H9 (cell line): ENCODE data around the gene INVS. TPM values are rescaled to one million over a fixed set of nuclear protein-coding genes. Genes with fewer than 3 reads are reported as not detected.
"Not testable (repeated sequence)": the region's sequence is repeated elsewhere in the genome, so short reads cannot be mapped to it uniquely, and the experiment has no call there.

Source experiments
- DNase-seq: peaks from one replicate; pipeline ENCODE4 v3.0.0-alpha.2; 2017
- H2AFZ ChIP-seq: one replicate; pipeline ENCODE4 v1.6.1; 2013; ENCODE audit warnings: mild to moderate bottlenecking, low read length, control low read depth, moderate library complexity
- H2AK5ac ChIP-seq: 2 replicates; pipeline ENCODE4 v1.6.1; 2013; ENCODE audit warnings: low read length, control low read depth, mixed read lengths; ENCODE audit not compliant: insufficient read length
- H2BK120ac ChIP-seq: one replicate; pipeline ENCODE4 v1.6.1; 2013; ENCODE audit warnings: low read depth, mild to moderate bottlenecking, low read length, control low read depth, inconsistent platforms; ENCODE audit not compliant: poor library complexity, severe bottlenecking
- H2BK12ac ChIP-seq: 2 replicates; pipeline ENCODE4 v1.6.1; 2013; ENCODE audit warnings: low read length, control low read depth, mixed read lengths, low read depth; ENCODE audit not compliant: insufficient read length
- H2BK15ac ChIP-seq: 2 replicates; pipeline ENCODE4 v1.6.1; 2013; ENCODE audit warnings: low read depth, low read length, control low read depth
- H2BK20ac ChIP-seq: one replicate; pipeline ENCODE4 v1.6.1; 2013; ENCODE audit warnings: low read depth, mild to moderate bottlenecking, low read length, control low read depth, inconsistent platforms; ENCODE audit not compliant: poor library complexity, severe bottlenecking
- H2BK5ac ChIP-seq: 2 replicates; pipeline ENCODE4 v1.6.1; 2013; ENCODE audit warnings: low read length, control low read depth, mixed read lengths; ENCODE audit not compliant: insufficient read length
- H3K14ac ChIP-seq: 2 replicates; pipeline ENCODE4 v1.6.1; 2013; ENCODE audit warnings: low read length, control low read depth; ENCODE audit not compliant: insufficient read depth
- H3K18ac ChIP-seq: 2 replicates; pipeline ENCODE4 v1.6.1; 2013; ENCODE audit warnings: low read depth, mild to moderate bottlenecking, mixed read lengths, low read length, control low read depth; ENCODE audit not compliant: insufficient read length
- H3K23ac ChIP-seq: 2 replicates; pipeline ENCODE4 v1.6.1; 2013; ENCODE audit warnings: low read length, control low read depth, mixed read lengths, low read depth; ENCODE audit not compliant: insufficient read length
- H3K23me2 ChIP-seq: 2 replicates; pipeline ENCODE4 v1.6.1; 2013; ENCODE audit warnings: low read depth, mild to moderate bottlenecking, mixed read lengths, low read length, control low read depth; ENCODE audit not compliant: insufficient read length, poor library complexity, severe bottlenecking
- H3K27ac ChIP-seq: 2 replicates; pipeline ENCODE4 v1.5.1; 2013; ENCODE audit warnings: low read length, control low read depth, mixed read lengths, low read depth; ENCODE audit not compliant: insufficient read length
- H3K27me3 ChIP-seq: 2 replicates; pipeline ENCODE4 v1.6.1; 2013; ENCODE audit warnings: low read length, control low read depth, inconsistent platforms; ENCODE audit not compliant: insufficient read depth
- H3K4ac ChIP-seq: 2 replicates; pipeline ENCODE4 v1.6.1; 2013; ENCODE audit warnings: low read depth, mild to moderate bottlenecking, control low read depth, inconsistent platforms, low read length, moderate library complexity
- H3K4me1 ChIP-seq: 2 replicates; pipeline ENCODE4 v1.6.1; 2013; ENCODE audit warnings: low read length, control low read depth, inconsistent platforms; ENCODE audit not compliant: insufficient read depth
- H3K4me2 ChIP-seq: 2 replicates; pipeline ENCODE4 v1.6.1; 2013; ENCODE audit warnings: low read length, control low read depth, mixed read lengths; ENCODE audit not compliant: insufficient read length, insufficient read depth
- H3K56ac ChIP-seq: 2 replicates; pipeline ENCODE4 v1.6.1; 2013; ENCODE audit warnings: low read depth, mild to moderate bottlenecking, mixed read lengths, low read length, control low read depth; ENCODE audit not compliant: insufficient read length
- H3K79me1 ChIP-seq: 2 replicates; pipeline ENCODE4 v1.6.1; 2013; ENCODE audit warnings: low read depth, mild to moderate bottlenecking, moderate library complexity, low read length, control low read depth, inconsistent platforms; ENCODE audit not compliant: insufficient read depth, poor library complexity, severe bottlenecking
- H3K79me2 ChIP-seq: 2 replicates; pipeline ENCODE4 v1.6.1; 2013; ENCODE audit warnings: low read length, control low read depth, inconsistent platforms; ENCODE audit not compliant: insufficient read depth
- H3K9ac ChIP-seq: 2 replicates; pipeline ENCODE4 v1.6.1; 2013; ENCODE audit warnings: low read length, control low read depth, mixed read lengths; ENCODE audit not compliant: insufficient read length; ENCODE audit errors: extremely low read depth
- H3K9me3 ChIP-seq: one replicate; pipeline ENCODE4 v1.6.1; 2013; ENCODE audit warnings: low read depth, low read length, inconsistent platforms; ENCODE audit not compliant: control insufficient read depth
- H3T11ph ChIP-seq: one replicate; pipeline ENCODE4 v1.6.1; 2013; ENCODE audit warnings: mild to moderate bottlenecking, low read length, control low read depth, inconsistent platforms
- H4K20me1 ChIP-seq: one replicate; pipeline ENCODE4 v1.6.1; 2013; ENCODE audit not compliant: control insufficient read depth, insufficient read length, insufficient read depth
- H4K5ac ChIP-seq: 2 replicates; pipeline ENCODE4 v1.6.1; 2013; ENCODE audit warnings: low read depth, mild to moderate bottlenecking, mixed read lengths, low read length, control low read depth; ENCODE audit not compliant: insufficient read length
- H4K8ac ChIP-seq: replicated peaks from 2 replicates; pipeline ENCODE4 v1.6.1; 2013; ENCODE audit warnings: low read length, control low read depth, mixed read lengths, low read depth; ENCODE audit not compliant: insufficient read length
- H4K91ac ChIP-seq: 2 replicates; pipeline ENCODE4 v1.6.1; 2013; ENCODE audit warnings: low read depth, mild to moderate bottlenecking, moderate library complexity, mixed read lengths, low read length, control low read depth; ENCODE audit not compliant: insufficient read length
- H3K27ac Mint-ChIP-seq, 3 experiments: 2 replicates in 2 of 3; 3 replicates in 1 of 3; pipeline ENCODE4 v1.8.0; 2020 to 2021; ENCODE audit warnings: mixed read lengths in 3 of 3, mild to moderate bottlenecking in 1 of 3, moderate library complexity in 1 of 3
- H3K27me3 Mint-ChIP-seq: 2 replicates; pipeline ENCODE4 v1.8.0; 2021; ENCODE audit warnings: low read depth, mild to moderate bottlenecking, moderate library complexity, mixed read lengths
- H3K36me3 Mint-ChIP-seq, 3 experiments: 2 replicates in 2 of 3; 3 replicates in 1 of 3; pipeline ENCODE4 v1.8.0; 2020 to 2021; ENCODE audit warnings: low read depth in 3 of 3, mixed read lengths in 3 of 3; ENCODE audit not compliant: insufficient read depth in 1 of 3
- H3K4me1 Mint-ChIP-seq, 2 experiments: 2 replicates each; pipeline ENCODE4 v1.8.0; 2020; ENCODE audit warnings: mixed read lengths in 2 of 2
- H3K4me3 Mint-ChIP-seq, 2 experiments: 2 replicates in 1 of 2; 3 replicates in 1 of 2; pipeline ENCODE4 v1.8.0; 2020 to 2021; ENCODE audit warnings: mild to moderate bottlenecking in 2 of 2, mixed read lengths in 2 of 2, moderate library complexity in 1 of 2
- H3K9me3 Mint-ChIP-seq, 2 experiments: 2 replicates in 1 of 2; 3 replicates in 1 of 2; pipeline ENCODE4 v1.8.0; 2020; ENCODE audit warnings: mild to moderate bottlenecking in 2 of 2, mixed read lengths in 2 of 2, moderate library complexity in 1 of 2
- WGBS: extraction: QIAGEN DNeasy Blood & Tissue Kit; methylation state at CpG from one replicate; pipeline ENCODE4 v1.1.7; 2013; ENCODE audit warnings: missing lambda C conversion rate, low lambda C conversion rate, mixed read lengths; ENCODE audit not compliant: insufficient read length; ENCODE audit errors: extremely low coverage; 5-methylcytosine and 5-hydroxymethylcytosine counted together
- total RNA-seq: library from RNA; stranded (reverse); gene quantifications from 2 replicates; pipeline ENCODE4 v1.2.1, GENCODE V29; 2021

INVS gene
- total RNA-seq, 1 experiment from 2014 or later, result 7.5 TPM

GRCh38 chr9:100141862-100142261 is 42.8 kb downstream of the INVS start:
- H3K79me2 ChIP-seq, result peaks cover 15% of the 10 kb centered on the region; the same call in 1 of the 2 replicates
- not testable (repeated sequence) for DNase-seq, H3K79me1 ChIP-seq

GRCh38 chr9:100145167-100145934 is 46.3 kb downstream of the INVS start:
- H3K27ac ChIP-seq, result peak overlapping the region; percentile 52

More at GRCh38 chr9:100141862-100142261, 42.8 kb downstream of the INVS start:
- no CpG with 5 or more reads among the region's 9 CpGs for WGBS
- H3K56ac ChIP-seq, H3K27ac ChIP-seq, H3K4me3 Mint-ChIP-seq, H2AK5ac ChIP-seq, H4K20me1 ChIP-seq, H2BK12ac ChIP-seq, H3K14ac ChIP-seq, H3K9me3 ChIP-seq, H3K23ac ChIP-seq, H3K23me2 ChIP-seq, H3T11ph ChIP-seq, H3K4me1 Mint-ChIP-seq, H4K8ac ChIP-seq, H4K91ac ChIP-seq, H3K4me1 ChIP-seq, H3K18ac ChIP-seq, H3K27me3 ChIP-seq, H3K4ac ChIP-seq, H3K27ac Mint-ChIP-seq, H3K27me3 Mint-ChIP-seq, H2BK15ac ChIP-seq, H2BK5ac ChIP-seq, H2AFZ ChIP-seq, H2BK20ac ChIP-seq, H3K9me3 Mint-ChIP-seq, H4K5ac ChIP-seq, H2BK120ac ChIP-seq: not testable (repeated sequence)
- Histone ChIP-seq H3K4me2 (peak overlapping the region; percentile 88), H3K9ac (peak overlapping the region; percentile 10)
- H3K36me3 Mint-ChIP-seq, result peaks cover 10 to 15% (median 12%) of the 10 kb centered on the region in 3 experiments

More at GRCh38 chr9:100145167-100145934, 46.3 kb downstream of the INVS start:
- not testable (repeated sequence) for H2BK120ac ChIP-seq, H3K79me1 ChIP-seq, H4K8ac ChIP-seq, H3K18ac ChIP-seq, H2BK12ac ChIP-seq, H2BK20ac ChIP-seq, H2BK5ac ChIP-seq, H4K20me1 ChIP-seq, H4K5ac ChIP-seq, H4K91ac ChIP-seq, H3K27me3 Mint-ChIP-seq, H3K9me3 Mint-ChIP-seq, H3K14ac ChIP-seq, H3K56ac ChIP-seq, H3K9me3 ChIP-seq, H3K4me1 ChIP-seq, H2BK15ac ChIP-seq, H2AK5ac ChIP-seq, H3K36me3 Mint-ChIP-seq, H3K27me3 ChIP-seq, H3K4me3 Mint-ChIP-seq, DNase-seq, H3K23ac ChIP-seq, H3K4ac ChIP-seq, H2AFZ ChIP-seq, H3T11ph ChIP-seq, H3K23me2 ChIP-seq
- peak overlapping the region; percentile 95 to 98 (median 96) for H3K27ac Mint-ChIP-seq
- Histone ChIP-seq H3K4me2 (peak overlapping the region; percentile 88), H3K79me2 (peaks cover 15% of the 10 kb centered on the region; the same call in 1 of the 2 replicates), H3K9ac (peak overlapping the region; percentile 60)
- peaks cover 16 to 25% of the 10 kb centered on the region in 2 experiments for H3K4me1 Mint-ChIP-seq
- WGBS, result no CpG with 5 or more reads among the region's 15 CpGs
